ENCODE results near the gene MCEMP1.

MCEMP1 gene

GRCh38 chr19:7701654-7702457 is 25.0 kb downstream of the MCEMP1 start, which contains the start of gene FCER2:
Gene FCER2, minus strand, starts transcription at chr19:7702131. Its CDS starts 2,371 bp downstream, at chr19:7699760.
- TF ChIP-seq, protein P1, sequence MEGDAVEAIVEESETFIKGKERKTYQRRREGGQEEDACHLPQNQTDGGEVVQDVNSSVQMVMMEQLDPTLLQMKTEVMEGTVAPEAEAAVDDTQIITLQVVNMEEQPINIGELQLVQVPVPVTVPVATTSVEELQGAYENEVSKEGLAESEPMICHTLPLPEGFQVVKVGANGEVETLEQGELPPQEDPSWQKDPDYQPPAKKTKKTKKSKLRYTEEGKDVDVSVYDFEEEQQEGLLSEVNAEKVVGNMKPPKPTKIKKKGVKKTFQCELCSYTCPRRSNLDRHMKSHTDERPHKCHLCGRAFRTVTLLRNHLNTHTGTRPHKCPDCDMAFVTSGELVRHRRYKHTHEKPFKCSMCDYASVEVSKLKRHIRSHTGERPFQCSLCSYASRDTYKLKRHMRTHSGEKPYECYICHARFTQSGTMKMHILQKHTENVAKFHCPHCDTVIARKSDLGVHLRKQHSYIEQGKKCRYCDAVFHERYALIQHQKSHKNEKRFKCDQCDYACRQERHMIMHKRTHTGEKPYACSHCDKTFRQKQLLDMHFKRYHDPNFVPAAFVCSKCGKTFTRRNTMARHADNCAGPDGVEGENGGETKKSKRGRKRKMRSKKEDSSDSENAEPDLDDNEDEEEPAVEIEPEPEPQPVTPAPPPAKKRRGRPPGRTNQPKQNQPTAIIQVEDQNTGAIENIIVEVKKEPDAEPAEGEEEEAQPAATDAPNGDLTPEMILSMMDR (IDR thresholded peaks at IDR 0.05; ENCODE audit: control insufficient read depth, insufficient read depth, low read depth, low read length, missing control alignments): no peak
- no peak within 1 kb of the TSS for H3K4me3 ChIP-seq (ENCODE audit: control insufficient read depth, low read depth, low read length)
- DNase-seq (ENCODE audit: low read depth): no peak

DNA sequence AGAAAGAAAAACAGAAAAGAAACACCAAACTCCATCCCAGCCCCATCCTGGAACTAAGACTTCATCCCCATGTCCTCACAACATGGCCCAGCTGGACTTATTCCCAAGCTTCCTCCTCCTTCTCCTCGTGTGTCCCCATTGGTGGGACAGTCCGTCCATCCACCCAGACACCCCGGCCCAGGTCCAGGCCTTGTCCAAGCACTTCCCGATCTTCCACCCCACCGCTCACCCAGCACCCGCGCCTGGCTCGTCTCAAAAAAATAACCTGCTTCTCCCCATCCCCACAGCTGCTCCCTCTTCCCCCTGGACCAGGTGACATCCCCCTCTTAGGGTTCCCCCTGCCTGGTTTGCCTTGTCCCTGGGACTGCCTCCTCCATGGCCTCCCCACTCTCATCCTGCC is 26.4 kb downstream of the MCEMP1 start:
- TF ChIP-seq, protein P1 (IDR thresholded peaks at IDR 0.05; ENCODE audit: control insufficient read depth, insufficient read depth, low read depth, low read length, missing control alignments): no peak
- no peak for DNase-seq (ENCODE audit: low read depth)
- no peak overlapping the region for H3K4me3 ChIP-seq (ENCODE audit: control insufficient read depth, low read depth, low read length)

DNA sequence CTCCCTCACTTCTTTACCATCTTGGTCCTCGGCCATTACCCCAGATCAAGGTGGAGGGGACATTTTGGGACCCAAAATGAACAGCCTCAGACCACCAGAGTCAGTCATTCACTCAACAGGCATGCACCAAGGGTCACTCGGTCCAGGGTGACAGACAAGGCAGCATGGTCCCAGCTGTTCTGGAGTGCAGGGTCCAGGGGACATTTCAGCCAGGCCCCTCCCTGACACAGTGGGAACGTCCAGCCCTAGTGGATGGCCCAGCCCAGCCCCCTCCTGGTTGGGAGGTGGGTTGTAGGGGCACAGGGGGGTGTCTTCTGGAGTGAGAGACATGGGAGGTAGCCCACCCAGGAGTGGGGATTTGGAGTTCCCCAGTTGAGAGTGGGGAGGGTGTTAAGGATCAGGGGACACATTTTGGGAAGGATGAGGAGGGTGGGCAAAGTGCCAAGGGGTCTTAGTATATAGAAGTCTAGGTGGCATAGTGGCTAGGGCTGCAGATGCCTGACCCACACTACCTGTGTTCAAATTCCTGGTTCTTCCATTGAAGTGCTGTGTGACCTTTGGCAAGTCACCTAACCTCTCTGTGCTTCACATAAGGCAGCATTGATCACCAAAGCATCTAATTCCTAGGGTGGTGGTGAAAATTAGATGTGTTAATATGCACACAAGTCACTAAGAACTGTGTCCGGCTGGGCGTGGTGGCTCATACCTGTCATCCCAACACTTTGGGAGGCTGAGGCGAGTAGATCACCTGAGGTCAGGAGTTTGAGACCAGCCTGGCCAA is 27.6 kb downstream of the MCEMP1 start:
- H3K4me3 ChIP-seq (ENCODE audit: control insufficient read depth, low read depth, low read length): no peak overlapping the region
- no peak for DNase-seq (ENCODE audit: low read depth)
- TF ChIP-seq, protein P1 (IDR thresholded peaks at IDR 0.05; ENCODE audit: control insufficient read depth, insufficient read depth, low read depth, low read length, missing control alignments): no peak

DNA sequence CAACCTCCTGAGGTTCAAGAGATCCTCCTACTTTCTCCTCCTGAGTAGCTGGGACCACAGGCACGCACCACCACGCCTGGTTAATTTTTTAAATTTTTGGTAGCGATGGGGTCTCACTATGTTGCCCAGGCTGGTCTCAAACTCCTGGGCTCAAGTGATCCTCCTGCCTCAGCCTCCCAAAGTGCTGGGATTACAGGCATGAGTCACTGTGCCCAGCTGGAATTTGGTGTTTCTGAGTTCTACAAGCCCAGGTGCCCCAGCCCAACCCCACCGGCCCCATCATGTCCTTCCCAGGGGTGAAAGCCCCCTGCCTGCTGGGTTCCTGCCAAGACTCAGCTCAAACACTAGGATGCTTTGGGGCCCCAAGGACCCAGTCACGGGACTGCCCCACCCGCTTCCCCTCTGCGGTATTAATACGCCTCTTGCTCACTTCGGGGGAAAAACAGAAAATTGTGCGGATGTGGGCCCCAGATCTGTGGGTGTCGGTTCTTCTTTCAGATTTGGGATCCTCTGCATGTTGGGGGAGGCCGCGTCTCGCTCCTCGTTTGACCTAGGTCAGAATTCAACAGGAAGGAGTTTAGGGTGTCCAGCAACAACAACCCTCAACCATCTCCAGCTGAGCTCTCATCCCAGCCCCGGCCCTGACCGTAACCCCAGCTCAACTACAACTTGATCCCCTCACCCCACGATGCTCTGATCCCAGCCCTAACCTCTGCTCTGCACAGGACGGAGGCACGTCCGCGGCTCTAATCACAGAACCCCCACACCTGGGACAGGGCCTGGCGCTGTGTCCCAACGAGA is 28.7 kb downstream of the MCEMP1 start:
- no peak for DNase-seq (ENCODE audit: low read depth)
- no peak overlapping the region for H3K4me3 ChIP-seq (ENCODE audit: control insufficient read depth, low read depth, low read length)
- TF ChIP-seq, protein P1 (IDR thresholded peaks at IDR 0.05; ENCODE audit: control insufficient read depth, insufficient read depth, low read depth, low read length, missing control alignments): no peak

GRCh38 chr19:7706188-7706954 is 29.5 kb downstream of the MCEMP1 start:
- TF ChIP-seq, protein P1 (IDR thresholded peaks at IDR 0.05; ENCODE audit: control insufficient read depth, insufficient read depth, low read depth, low read length, missing control alignments): no peak
- H3K4me3 ChIP-seq (ENCODE audit: control insufficient read depth, low read depth, low read length): no peak overlapping the region
- no peak for DNase-seq (ENCODE audit: low read depth)
